GM13977 (cell line): ENCODE data around the gene NTRK2.

Experiments used
- DNase-seq: peaks from one replicate; pipeline ENCODE4 v3.0.0; 2012; ENCODE audit warnings: low spot score
- in situ Hi-C: fragments of 300-500 bp; cut with MboI; formaldehyde crosslinking; loops from one replicate; pipeline ENCODE4 v1.12.0; 2022; ENCODE audit warnings: low sequenced_read_pairs, low pct_unique_long_range_greater_than_20kb, mixed read lengths, inconsistent platforms; ENCODE audit not compliant: unreplicated experiment
- TF ChIP-seq, protein P1 (sequence below): IDR thresholded peaks from 2 replicates; pipeline ENCODE4 v1.5.1; 2012; ENCODE audit warnings: mild to moderate bottlenecking, control low read depth; ENCODE audit not compliant: insufficient read depth; ENCODE audit errors: extremely low read depth, missing control alignments

Gene NTRK2

DNA sequence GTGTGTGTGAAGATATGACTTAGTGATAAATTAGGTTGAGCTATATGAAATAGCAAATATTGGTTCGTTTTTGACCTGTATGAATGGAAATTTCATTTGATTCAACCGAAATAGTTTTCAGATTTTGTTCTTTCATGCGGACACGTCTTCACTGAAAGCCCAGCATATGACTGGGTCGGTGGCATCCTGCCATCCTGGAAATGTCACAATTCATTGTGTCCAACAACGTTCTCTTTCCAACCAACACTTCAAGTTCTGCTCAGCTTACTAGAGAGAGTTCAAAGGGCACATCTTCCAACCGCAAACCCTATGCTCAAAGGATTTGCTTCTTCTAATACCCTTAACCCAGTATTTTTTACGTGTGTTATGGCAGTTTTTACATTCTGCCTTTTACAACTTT, 252.5 kb downstream of the NTRK2 start:
- in situ Hi-C loops, result no loop called here
- DNase-seq, result no peak
- TF ChIP-seq, protein P1, sequence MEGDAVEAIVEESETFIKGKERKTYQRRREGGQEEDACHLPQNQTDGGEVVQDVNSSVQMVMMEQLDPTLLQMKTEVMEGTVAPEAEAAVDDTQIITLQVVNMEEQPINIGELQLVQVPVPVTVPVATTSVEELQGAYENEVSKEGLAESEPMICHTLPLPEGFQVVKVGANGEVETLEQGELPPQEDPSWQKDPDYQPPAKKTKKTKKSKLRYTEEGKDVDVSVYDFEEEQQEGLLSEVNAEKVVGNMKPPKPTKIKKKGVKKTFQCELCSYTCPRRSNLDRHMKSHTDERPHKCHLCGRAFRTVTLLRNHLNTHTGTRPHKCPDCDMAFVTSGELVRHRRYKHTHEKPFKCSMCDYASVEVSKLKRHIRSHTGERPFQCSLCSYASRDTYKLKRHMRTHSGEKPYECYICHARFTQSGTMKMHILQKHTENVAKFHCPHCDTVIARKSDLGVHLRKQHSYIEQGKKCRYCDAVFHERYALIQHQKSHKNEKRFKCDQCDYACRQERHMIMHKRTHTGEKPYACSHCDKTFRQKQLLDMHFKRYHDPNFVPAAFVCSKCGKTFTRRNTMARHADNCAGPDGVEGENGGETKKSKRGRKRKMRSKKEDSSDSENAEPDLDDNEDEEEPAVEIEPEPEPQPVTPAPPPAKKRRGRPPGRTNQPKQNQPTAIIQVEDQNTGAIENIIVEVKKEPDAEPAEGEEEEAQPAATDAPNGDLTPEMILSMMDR, result no peak

DNA sequence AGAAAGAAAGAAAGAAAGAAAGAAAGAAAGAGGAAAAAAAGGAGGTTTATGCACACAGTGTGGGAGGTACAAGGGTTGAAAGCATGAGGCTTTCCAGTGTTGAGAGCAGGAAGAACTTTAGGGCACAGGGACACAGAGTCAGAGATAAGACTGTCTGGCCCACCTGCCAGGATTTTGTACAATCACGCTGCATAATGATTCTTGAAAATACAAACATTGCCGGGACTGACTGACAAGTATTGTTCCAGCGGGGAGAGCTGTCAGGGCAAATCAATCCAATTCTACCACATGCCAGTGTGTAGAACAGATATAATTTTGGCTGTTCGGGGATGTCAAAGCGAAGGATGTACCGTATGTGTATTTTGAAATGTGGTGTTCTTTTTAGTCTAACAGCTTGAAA, 254.7 kb downstream of the NTRK2 start:
- TF ChIP-seq, protein P1, result no peak
- no peak for DNase-seq
- in situ Hi-C loops, result no loop called here

DNA sequence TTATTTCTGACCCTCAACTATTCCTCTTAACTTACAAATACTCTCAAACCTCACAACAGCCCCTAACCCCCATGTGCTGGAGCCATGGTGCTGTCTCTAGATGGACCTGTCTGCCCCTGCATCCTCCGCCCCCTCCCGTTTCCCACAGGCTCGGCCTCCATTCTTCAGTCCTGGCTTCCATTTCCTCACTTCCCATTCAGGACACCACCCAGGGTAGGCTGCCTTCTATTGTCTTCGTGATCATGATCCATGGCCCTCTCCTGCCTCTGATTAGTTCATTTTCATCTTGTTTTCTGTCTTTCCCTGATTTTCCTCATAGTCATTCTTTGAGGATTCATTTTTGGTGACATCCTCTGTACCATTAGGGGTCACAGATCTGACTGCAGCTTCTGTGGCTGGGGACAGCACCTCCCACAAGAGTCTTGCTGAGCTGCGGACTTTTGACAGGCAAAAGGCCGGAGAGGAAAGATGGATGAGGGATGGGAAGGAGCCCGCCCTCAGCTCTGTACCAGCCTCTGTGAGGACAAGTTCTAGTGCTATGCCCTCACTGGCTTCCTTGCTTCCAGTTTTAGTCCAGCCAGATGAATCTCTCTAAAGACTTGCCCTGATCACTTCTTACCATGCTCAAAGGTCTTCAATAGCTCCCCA, 255.8 kb downstream of the NTRK2 start:
- in situ Hi-C loops, result no loop called here
- TF ChIP-seq, protein P1, result no peak
- DNase-seq, result no peak

DNA sequence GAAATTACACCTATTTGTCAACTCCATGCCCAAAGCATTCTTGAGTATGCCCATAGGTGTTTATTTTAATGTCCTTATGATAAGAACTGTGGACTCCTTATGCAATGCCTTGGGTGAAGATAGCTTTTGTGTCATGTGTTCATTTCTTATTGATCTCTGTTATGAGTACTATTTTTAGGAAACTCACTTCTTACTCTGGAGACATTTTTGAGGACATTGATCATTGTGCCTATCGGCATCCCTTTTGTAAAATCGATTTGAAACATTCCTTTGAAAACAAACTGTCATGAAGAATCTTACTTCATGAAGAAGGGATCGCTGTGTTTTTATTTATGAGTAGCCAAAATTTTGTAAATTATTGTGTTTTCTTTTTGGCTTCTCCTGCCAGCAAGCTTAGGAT, 257.3 kb downstream of the NTRK2 start:
- no peak for DNase-seq
- TF ChIP-seq, protein P1, result no peak
- in situ Hi-C loops, result no loop called here

- in situ Hi-C loops, result no loop called here
- no peak for DNase-seq
- TF ChIP-seq, protein P1, result no peak
Observed at GRCh38 chr9:84928419-84928818, 258.9 kb downstream of the NTRK2 start.

- in situ Hi-C loops, result no loop called here
- TF ChIP-seq, protein P1, result no peak
- DNase-seq, result no peak
Observed at GRCh38 chr9:84929068-84929467, 259.5 kb downstream of the NTRK2 start.
